HepG2 (cell line): ENCODE measurements around the gene S100A16. TPM values are rescaled to one million over a fixed set of nuclear protein-coding genes. Genes with fewer than 3 reads are reported as not detected.

ENCODE experiments used
- ARID2 ChIP-seq: sonication (generic); formaldehyde crosslinking; IDR thresholded peaks from 2 replicates; pipeline ENCODE4 v1.8.1; 2022; ENCODE audit warnings: mild to moderate bottlenecking, missing genetic modification reagents, borderline replicate concordance
- ELF4 ChIP-seq: sonication (generic); formaldehyde crosslinking; IDR thresholded peaks from 2 replicates; pipeline ENCODE4 v1.5.0; 2020; ENCODE audit warnings: missing genetic modification reagents, mild to moderate bottlenecking, moderate library complexity, borderline replicate concordance
- HBP1 ChIP-seq: IDR thresholded peaks from 2 replicates; pipeline ENCODE4 v1.6.1; 2016; ENCODE audit warnings: low read depth, control low read depth
- HCFC1 ChIP-seq: fragments of 150-350 bp; IDR thresholded peaks from 2 replicates; pipeline ENCODE4 v1.6.1; 2014; ENCODE audit warnings: low read depth, low read length
- HNF4A ChIP-seq: sonication (generic); formaldehyde crosslinking; IDR thresholded peaks from 2 replicates; pipeline ENCODE4 v1.4.0; 2020; ENCODE audit warnings: missing genetic modification reagents
- NAIF1 ChIP-seq: sonication (generic); formaldehyde crosslinking; IDR thresholded peaks from 2 replicates; pipeline ENCODE4 v1.5.0; 2020; ENCODE audit warnings: mild to moderate bottlenecking, missing genetic modification reagents, borderline replicate concordance
- ZBTB20 ChIP-seq: sonication (generic); formaldehyde crosslinking; IDR thresholded peaks from 2 replicates; pipeline ENCODE4 v1.8.1; 2023; ENCODE audit warnings: missing genetic modification reagents, low read depth, mild to moderate bottlenecking, borderline replicate concordance
- ZHX1 ChIP-seq: sonication (generic); formaldehyde crosslinking; IDR thresholded peaks from 2 replicates; pipeline ENCODE4 v1.8.1; 2022; ENCODE audit warnings: low read depth, mild to moderate bottlenecking, missing genetic modification reagents
- ZNF230 ChIP-seq: sonication (generic); formaldehyde crosslinking; IDR thresholded peaks from 2 replicates; pipeline ENCODE4 v1.4.0; 2020; ENCODE audit warnings: mild to moderate bottlenecking, missing genetic modification reagents
- ZNF256 ChIP-seq: sonication (generic); formaldehyde crosslinking; conservative IDR thresholded peaks from 2 replicates; pipeline ENCODE4 v1.4.0; 2020; ENCODE audit warnings: missing genetic modification reagents
- ZNF615 ChIP-seq: sonication (generic); formaldehyde crosslinking; IDR thresholded peaks from 2 replicates; pipeline ENCODE4 v1.5.0; 2020; ENCODE audit warnings: mild to moderate bottlenecking, missing genetic modification reagents, borderline replicate concordance
- ZNF766 ChIP-seq: sonication (generic); formaldehyde crosslinking; IDR thresholded peaks from 2 replicates; pipeline ENCODE4 v1.5.0; 2020; ENCODE audit warnings: missing genetic modification reagents, borderline replicate concordance
- ZNF850 ChIP-seq: sonication (generic); formaldehyde crosslinking; conservative IDR thresholded peaks from 2 replicates; pipeline ENCODE4 v1.9.0; 2021; ENCODE audit warnings: mild to moderate bottlenecking, missing genetic modification reagents
- ZSCAN25 ChIP-seq: sonication (generic); formaldehyde crosslinking; IDR thresholded peaks from 2 replicates; pipeline ENCODE4 v1.8.0; 2022; ENCODE audit warnings: mild to moderate bottlenecking, missing genetic modification reagents
- polyA plus RNA-seq, 8 experiments: library from polyadenylated mRNA; depleted of rRNA in 3 of 8; stranded (reverse) in 7 of 8; unstranded in 1 of 8; fragments of >200 nt; fragmentation: Illumina TruSeq in 4 of 8; extraction: Trizol in 4 of 8; gene quantifications; 2 replicates each; pipeline versions ENCODE4 v1.2.1 to v1.2.3, GENCODE V29; 2011 to 2016; ENCODE audit warnings: low read depth in 4 of 8, missing spikeins in 1 of 8, mixed read lengths in 1 of 8; ENCODE audit not compliant: insufficient read depth in 1 of 8
- total RNA-seq, 5 experiments: library from RNA; depleted of rRNA; stranded (reverse); fragments of >200 nt; fragmentation: Illumina TruSeq; extraction: Trizol; gene quantifications; 2 replicates each; pipeline ENCODE4 v1.2.3, GENCODE V29; 2016; ENCODE audit warnings: low read depth in 1 of 5
- TF ChIP-seq, protein P1 (sequence below): sonication (generic); formaldehyde crosslinking; IDR thresholded peaks from 2 replicates; pipeline ENCODE4 v1.4.0; 2020; ENCODE audit warnings: mild to moderate bottlenecking, missing genetic modification reagents

Gene S100A16
- total and polyA plus RNA-seq, 2 of the 13 experiments (the other 11 are each of a cell fraction or from before 2014, with no cell fraction given), result 46.0 to 195 TPM

GRCh38 chr1:153609585-153609907, 3.4 kb downstream of the S100A16 start (continued):
- TF ChIP-seq, protein P1, sequence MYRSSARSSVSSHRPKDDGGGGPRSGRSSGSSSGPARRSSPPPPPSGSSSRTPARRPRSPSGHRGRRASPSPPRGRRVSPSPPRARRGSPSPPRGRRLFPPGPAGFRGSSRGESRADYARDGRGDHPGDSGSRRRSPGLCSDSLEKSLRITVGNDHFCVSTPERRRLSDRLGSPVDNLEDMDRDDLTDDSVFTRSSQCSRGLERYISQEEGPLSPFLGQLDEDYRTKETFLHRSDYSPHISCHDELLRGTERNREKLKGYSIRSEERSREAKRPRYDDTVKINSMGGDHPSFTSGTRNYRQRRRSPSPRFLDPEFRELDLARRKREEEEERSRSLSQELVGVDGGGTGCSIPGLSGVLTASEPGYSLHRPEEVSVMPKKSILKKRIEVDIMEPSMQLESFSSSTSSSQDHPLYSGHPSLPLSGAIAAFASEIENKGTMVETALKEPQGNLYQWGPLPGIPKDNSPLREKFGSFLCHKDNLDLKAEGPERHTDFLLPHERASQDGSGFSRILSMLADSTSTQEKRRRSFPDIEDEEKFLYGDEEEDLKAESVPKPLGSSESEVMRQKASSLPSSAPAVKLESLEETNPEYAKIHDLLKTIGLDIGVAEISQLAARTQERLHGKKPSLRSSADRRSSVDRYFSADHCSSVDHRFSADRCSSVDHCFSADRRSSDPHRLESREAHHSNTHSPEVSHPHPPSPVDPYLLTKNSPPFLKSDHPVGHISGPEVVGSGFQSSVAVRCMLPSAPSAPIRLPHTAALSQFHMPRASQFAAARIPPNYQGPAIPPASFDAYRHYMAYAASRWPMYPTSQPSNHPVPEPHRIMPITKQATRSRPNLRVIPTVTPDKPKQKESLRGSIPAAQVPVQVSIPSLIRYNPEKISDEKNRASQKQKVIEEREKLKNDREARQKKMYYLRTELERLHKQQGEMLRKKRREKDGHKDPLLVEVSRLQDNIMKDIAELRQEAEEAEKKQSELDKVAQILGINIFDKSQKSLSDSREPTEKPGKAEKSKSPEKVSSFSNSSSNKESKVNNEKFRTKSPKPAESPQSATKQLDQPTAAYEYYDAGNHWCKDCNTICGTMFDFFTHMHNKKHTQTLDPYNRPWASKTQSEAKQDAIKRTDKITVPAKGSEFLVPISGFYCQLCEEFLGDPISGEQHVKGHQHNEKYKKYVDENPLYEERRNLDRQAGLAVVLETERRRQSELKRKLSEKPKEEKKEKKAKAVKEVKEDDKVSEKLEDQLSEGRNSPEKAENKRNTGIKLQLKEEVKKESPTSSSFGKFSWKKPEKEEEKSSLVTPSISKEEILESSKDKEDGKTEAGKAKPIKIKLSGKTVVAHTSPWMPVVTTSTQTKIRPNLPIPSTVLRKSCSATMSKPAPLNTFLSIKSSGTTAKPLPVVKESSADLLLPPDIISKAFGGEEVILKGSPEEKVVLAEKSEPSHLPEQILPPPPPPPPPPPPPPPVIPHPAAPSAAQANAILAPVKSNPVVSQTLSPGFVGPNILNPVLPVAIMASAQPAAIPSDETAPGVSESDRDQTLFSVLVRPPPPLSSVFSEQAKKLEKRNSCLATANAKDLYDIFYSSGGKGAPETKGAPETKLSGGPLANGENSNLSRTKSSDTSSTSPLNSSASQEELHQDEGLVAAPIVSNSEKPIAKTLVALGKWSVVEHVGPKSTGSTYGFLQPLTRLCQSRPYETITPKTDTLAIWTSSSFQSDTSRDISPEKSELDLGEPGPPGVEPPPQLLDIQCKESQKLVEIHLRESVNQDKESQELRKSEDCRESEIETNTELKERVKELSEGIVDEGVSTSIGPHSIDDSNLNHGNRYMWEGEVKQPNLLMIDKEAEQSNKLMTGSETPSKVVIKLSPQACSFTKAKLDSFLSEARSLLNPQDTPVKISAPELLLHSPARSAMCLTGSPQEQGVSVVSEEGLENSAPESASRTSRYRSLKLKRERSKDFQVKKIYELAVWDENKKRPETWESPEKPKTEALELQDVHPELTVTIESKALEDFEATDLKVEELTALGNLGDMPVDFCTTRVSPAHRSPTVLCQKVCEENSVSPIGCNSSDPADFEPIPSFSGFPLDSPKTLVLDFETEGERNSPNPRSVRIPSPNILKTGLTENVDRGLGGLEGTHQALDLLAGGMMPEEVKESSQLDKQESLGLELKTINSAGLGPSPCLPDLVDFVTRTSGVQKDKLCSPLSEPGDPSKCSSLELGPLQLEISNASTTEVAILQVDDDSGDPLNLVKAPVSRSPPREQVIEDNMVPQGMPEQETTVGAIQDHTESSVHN (CRISPR knock-in tag), result no peak
- no peak for TF ChIP-seq ZBTB20 (CRISPR knock-in tag)
- TF ChIP-seq ZHX1 (CRISPR knock-in tag), result no peak
- TF ChIP-seq ELF4, result no peak
- no peak for TF ChIP-seq ZNF230
- TF ChIP-seq NAIF1 (CRISPR knock-in tag), result no peak
- no peak for TF ChIP-seq ZNF256 (CRISPR knock-in tag)
- TF ChIP-seq HNF4A (CRISPR knock-in tag), result peak; percentile 13; the same call in 1 of the 2 replicates
- no peak for TF ChIP-seq HCFC1
- TF ChIP-seq ZNF615 (CRISPR knock-in tag), result no peak
- TF ChIP-seq ZNF766 (CRISPR knock-in tag), result peak; percentile 48; the same call in 1 of the 2 replicates
- TF ChIP-seq ZSCAN25 (CRISPR knock-in tag), result no peak
- no peak for TF ChIP-seq HBP1
- no peak for TF ChIP-seq ARID2 (CRISPR knock-in tag)
- no peak for TF ChIP-seq ZNF850 (CRISPR knock-in tag)
- TF ChIP-seq, all 625 proteins: peak for 12
